Sigmoid colon (tissue), 7 donors: ENCODE data around the gene GAS6. TPM values are rescaled to one million over a fixed set of nuclear protein-coding genes. Genes with fewer than 3 reads are reported as not detected.
"Not testable (repeated sequence)": the region's sequence is repeated elsewhere in the genome, so short reads cannot be mapped to it uniquely, and the experiment has no call there.

Experiments
- DNase-seq: peaks from one replicate; pipeline ENCODE4 v3.0.0-alpha.2; 2019
- H3K27ac ChIP-seq, 4 donors: fragments of 200-600 bp; sonication (generic); one replicate each; pipeline ENCODE4 v1.5.1; 2016 to 2019; ENCODE audit warnings: mild to moderate bottlenecking in 1 of 4
- H3K27me3 ChIP-seq, 3 donors: fragments of 200-600 bp; sonication (generic); one replicate each; pipeline ENCODE4 v1.5.1; 2019; ENCODE audit warnings: mild to moderate bottlenecking in 1 of 3
- H3K36me3 ChIP-seq, 4 donors: fragments of 200-600 bp; sonication (generic); one replicate each; pipeline ENCODE4 v1.5.1; 2016 to 2019
- H3K4me1 ChIP-seq, 4 donors: fragments of 200-600 bp; sonication (generic); one replicate each; pipeline ENCODE4 v1.5.1; 2017 to 2019
- H3K4me3 ChIP-seq, 4 donors: fragments of 200-600 bp; sonication (generic); one replicate each; pipeline ENCODE4 v1.5.1; 2017 to 2019; ENCODE audit warnings: mild to moderate bottlenecking in 2 of 4, moderate library complexity in 1 of 4
- H3K9me3 ChIP-seq, 4 donors: fragments of 200-600 bp in 3 of 4; sonication (generic) in 3 of 4; one replicate each; pipeline versions ENCODE4 v1.5.1 to v1.6.1; 2013 to 2019
- EP300 ChIP-seq, 4 donors: sonication (generic); formaldehyde crosslinking; IDR thresholded peaks; one replicate each; pipeline ENCODE4 v1.6.1; 2017; ENCODE audit warnings: antibody characterized with exemption in 4 of 4
- POLR2A ChIP-seq, 2 donors: fragments of 450-650 bp; IDR thresholded peaks; one replicate each; pipeline ENCODE4 v1.6.1; 2016; ENCODE audit warnings: antibody characterized with exemption in 2 of 2, mild to moderate bottlenecking in 2 of 2, moderate library complexity in 2 of 2
- POLR2AphosphoS5 ChIP-seq, 4 donors: sonication (generic); formaldehyde crosslinking; IDR thresholded peaks; one replicate each; pipeline ENCODE4 v1.6.1; 2017; ENCODE audit warnings: antibody characterized with exemption in 4 of 4
- WGBS, 2 donors: extraction: QIAGEN DNeasy Blood & Tissue Kit; methylation state at CpG; one replicate each; pipeline ENCODE4 v1.1.7; 2013; 5-methylcytosine and 5-hydroxymethylcytosine counted together
- intact Hi-C: fragments of 100-400 bp; cut with DNase I; formaldehyde crosslinking; loops from one replicate; pipeline ENCODE4 v1.15.1; 2023
- polyA plus RNA-seq, 3 donors: library from polyadenylated mRNA; stranded (reverse); fragments of 200-250 nt; gene quantifications; one replicate each; pipeline ENCODE4 v1.2.3, GENCODE V29; 2013
- total RNA-seq, 4 donors: library from RNA; depleted of rRNA; stranded (reverse); fragments of >200 nt; gene quantifications; one replicate each; pipeline ENCODE4 v1.1.0, GENCODE V29; 2016
- TF ChIP-seq, protein P1 (sequence below), 4 experiments: fragments of 450-650 bp in 3 of 4; fragments of 200-600 bp in 1 of 4; IDR thresholded peaks; one replicate each; pipeline ENCODE4 v1.5.1; 2016 to 2019; ENCODE audit warnings: antibody characterized with exemption in 4 of 4, mild to moderate bottlenecking in 3 of 4, moderate library complexity in 2 of 4
- donor health status: healthy with polysubstance abuse.
- donor health status: Bipolar disorder and iron deficiency.
- donor health status: healthy.

Gene GAS6
- total and polyA plus RNA-seq, 7 donors = 27.0 to 105 (median 58.1) TPM

DNA sequence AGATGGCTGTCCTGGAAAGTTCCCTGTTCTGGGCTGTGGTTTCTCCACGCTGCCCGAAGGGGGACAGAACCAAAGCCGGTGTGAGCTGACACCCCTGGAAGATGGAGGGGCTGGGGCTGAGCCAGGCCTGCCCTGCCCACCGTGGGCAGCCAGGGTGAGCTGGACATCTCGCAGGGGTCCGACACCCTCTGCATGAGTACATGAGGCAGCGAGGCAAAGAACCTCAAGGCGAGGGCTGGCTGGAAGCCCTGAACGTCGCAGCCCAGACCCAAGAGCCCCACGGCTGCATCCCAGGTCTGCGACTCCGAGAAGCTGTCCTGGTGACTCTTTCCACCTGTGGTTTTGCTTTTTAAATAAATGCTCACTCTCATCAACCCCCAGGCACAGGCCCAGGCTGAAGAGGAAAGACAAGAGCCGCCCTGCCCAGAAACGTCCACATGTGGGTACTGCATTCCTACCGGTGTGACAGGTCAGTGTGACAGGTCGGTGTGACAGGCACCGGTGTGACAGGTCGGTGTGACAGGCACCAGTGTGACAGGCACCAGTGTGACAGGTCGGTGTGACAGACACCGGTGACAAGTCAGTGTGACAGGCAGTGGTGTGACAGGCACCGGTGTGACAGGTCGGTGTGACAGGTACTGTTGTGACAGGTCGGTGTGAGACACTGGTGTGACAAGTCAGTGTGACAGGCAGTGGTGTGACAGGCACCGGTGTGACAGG, 30.6 kb downstream of the GAS6 start:
- Histone ChIP-seq H3K9me3 (no peaks in the 10 kb centered on the region), H3K36me3 (peaks cover 0 to 40% (median 12%) of the 10 kb centered on the region in 4 donors), H3K27ac (no peak overlapping the region), H3K4me1 (peaks cover 0 to 23% (median 16%) of the 10 kb centered on the region in 4 donors), H3K27me3 (no peaks in the 10 kb centered on the region), H3K4me3 (no peak overlapping the region)
- DNase-seq = no peak
- intact Hi-C loops = no loop called here
- WGBS, 2 donors = 91 to 94% methylated on average over 25 of the region's 25 CpGs
- TF ChIP-seq POLR2AphosphoS5 (IDR thresholded peaks at IDR 0.05) (no peak), EP300 (IDR thresholded peaks at IDR 0.05) (no peak), POLR2A (IDR thresholded peaks at IDR 0.05) (no peak)
- TF ChIP-seq, protein P1, sequence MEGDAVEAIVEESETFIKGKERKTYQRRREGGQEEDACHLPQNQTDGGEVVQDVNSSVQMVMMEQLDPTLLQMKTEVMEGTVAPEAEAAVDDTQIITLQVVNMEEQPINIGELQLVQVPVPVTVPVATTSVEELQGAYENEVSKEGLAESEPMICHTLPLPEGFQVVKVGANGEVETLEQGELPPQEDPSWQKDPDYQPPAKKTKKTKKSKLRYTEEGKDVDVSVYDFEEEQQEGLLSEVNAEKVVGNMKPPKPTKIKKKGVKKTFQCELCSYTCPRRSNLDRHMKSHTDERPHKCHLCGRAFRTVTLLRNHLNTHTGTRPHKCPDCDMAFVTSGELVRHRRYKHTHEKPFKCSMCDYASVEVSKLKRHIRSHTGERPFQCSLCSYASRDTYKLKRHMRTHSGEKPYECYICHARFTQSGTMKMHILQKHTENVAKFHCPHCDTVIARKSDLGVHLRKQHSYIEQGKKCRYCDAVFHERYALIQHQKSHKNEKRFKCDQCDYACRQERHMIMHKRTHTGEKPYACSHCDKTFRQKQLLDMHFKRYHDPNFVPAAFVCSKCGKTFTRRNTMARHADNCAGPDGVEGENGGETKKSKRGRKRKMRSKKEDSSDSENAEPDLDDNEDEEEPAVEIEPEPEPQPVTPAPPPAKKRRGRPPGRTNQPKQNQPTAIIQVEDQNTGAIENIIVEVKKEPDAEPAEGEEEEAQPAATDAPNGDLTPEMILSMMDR (IDR thresholded peaks at IDR 0.05) = no peak

GRCh38 chr13:113832631-113833030, 31.2 kb downstream of the GAS6 start:
- Histone ChIP-seq H3K4me1 (peaks cover 0 to 16% (median 10%) of the 10 kb centered on the region in 4 donors), H3K9me3 (no peaks in the 10 kb centered on the region), H3K36me3 (peaks cover 0 to 46% (median 13%) of the 10 kb centered on the region in 4 donors), H3K4me3 (no peak overlapping the region), H3K27me3 (no peaks in the 10 kb centered on the region), H3K27ac (no peak overlapping the region)
- WGBS, 2 donors = 92 to 95% methylated on average over 23 of the region's 23 CpGs
- DNase-seq = no peak
- intact Hi-C loops = no loop called here
- no peak for TF ChIP-seq POLR2A (IDR thresholded peaks at IDR 0.05)
- no peak for TF ChIP-seq EP300 (IDR thresholded peaks at IDR 0.05)
- TF ChIP-seq POLR2AphosphoS5 (IDR thresholded peaks at IDR 0.05) = no peak
- TF ChIP-seq, protein P1 (IDR thresholded peaks at IDR 0.05) = no peak

DNA sequence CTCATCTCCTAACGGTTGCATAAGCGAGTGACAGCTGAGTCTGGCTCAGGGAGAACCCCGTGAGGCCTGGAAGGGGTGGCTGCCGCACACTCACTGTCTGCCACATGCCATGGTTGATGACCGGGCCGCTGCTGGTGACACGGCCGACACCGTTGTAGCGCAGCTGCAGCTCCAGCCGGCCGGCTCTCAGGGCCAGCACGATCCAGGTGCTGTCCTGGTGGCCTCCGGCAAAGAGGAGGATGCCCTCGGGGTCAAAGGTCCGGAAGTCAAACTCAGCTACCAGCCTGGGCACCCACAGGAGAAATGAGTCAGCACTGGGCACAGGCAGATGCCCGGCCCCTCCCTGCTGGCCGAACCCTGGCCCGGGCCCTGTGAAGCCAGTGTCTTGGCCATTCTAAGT, 31.7 kb downstream of the GAS6 start:
- H3K9me3 ChIP-seq = no peaks in the 10 kb centered on the region
- 85 to 93% methylated on average over 19 of the region's 19 CpGs for WGBS, 2 donors
- H3K4me1 ChIP-seq = peaks cover 0 to 12% (median 5%) of the 10 kb centered on the region in 4 donors
- intact Hi-C loops = no loop called here
- H3K4me3 ChIP-seq = no peak overlapping the region
- no peaks in the 10 kb centered on the region for H3K27me3 ChIP-seq
- peaks cover 0 to 50% (median 17%) of the 10 kb centered on the region in 4 donors for H3K36me3 ChIP-seq
- DNase-seq = no peak
- no peak overlapping the region for H3K27ac ChIP-seq
- TF ChIP-seq POLR2A (IDR thresholded peaks at IDR 0.05) (no peak), POLR2AphosphoS5 (IDR thresholded peaks at IDR 0.05) (no peak), EP300 (IDR thresholded peaks at IDR 0.05) (no peak)
- TF ChIP-seq, protein P1 (IDR thresholded peaks at IDR 0.05) = no peak

DNA sequence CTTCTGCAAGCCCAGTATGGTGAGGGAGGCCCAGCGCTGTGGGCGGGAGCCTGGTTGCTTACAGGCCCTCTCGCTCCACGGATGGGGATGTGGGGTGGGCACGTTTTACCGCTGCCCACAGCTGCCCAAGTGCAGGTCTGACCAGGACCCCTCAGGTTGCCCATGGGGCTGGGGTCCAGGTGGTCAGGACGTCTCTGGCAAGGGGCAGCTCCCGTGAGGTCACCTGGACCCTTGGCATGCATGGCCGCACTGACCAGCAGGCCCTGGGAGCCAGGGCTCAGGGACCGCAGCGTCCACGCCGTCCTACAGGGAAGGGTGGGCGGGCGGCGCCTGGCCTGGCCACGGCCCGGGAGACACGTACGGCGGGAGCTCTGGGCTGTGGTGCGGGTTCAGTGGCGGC, 32.8 kb downstream of the GAS6 start:
- TF ChIP-seq POLR2A (IDR thresholded peaks at IDR 0.05) (no peak), POLR2AphosphoS5 (IDR thresholded peaks at IDR 0.05) (no peak), EP300 (IDR thresholded peaks at IDR 0.05) (no peak)
- TF ChIP-seq, protein P1 (IDR thresholded peaks at IDR 0.05) = no peak
- no peaks in the 10 kb centered on the region for H3K27me3 ChIP-seq
- no peak overlapping the region for H3K4me3 ChIP-seq
- no peak for DNase-seq
- H3K4me1 ChIP-seq = peaks cover 0 to 6% (median 0%) of the 10 kb centered on the region in 4 donors
- 92 to 93% methylated on average over 23 of the region's 23 CpGs for WGBS, 2 donors
- intact Hi-C loops = no loop called here
- H3K27ac ChIP-seq = no peak overlapping the region
- no peaks in the 10 kb centered on the region for H3K9me3 ChIP-seq
- H3K36me3 ChIP-seq = peaks cover 0 to 59% (median 24%) of the 10 kb centered on the region in 4 donors

DNA sequence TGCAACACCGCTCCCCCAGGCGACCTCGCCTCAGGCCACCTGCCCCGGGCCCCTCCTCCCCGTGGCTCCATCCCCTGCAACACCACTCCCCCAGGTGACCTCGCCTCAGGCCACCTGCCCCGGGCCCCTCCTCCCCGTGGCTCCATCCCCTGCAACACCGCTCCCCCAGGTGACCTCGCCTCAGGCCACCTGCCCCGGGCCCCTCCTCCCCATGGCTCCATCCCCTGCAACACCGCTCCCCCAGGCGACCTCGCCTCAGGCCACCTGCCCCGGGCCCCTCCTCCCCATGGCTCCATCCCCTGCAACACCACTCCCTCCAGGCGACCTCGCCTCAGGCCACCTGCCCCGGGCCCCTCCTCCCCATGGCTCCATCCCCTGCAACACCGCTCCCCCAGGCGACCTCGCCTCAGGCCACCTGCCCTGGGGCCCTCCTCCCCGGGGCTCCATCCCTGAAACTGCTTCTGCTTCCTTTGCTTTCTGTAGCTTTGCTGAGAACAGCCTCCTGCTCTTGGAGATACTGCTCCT, 33.4 kb downstream of the GAS6 start:
- H3K9me3 ChIP-seq, H3K27me3 ChIP-seq, H3K4me1 ChIP-seq, H3K4me3 ChIP-seq, H3K27ac ChIP-seq, DNase-seq, intact Hi-C loops: not testable (repeated sequence)
- 72 to 84% methylated on average over 22 of the region's 22 CpGs for WGBS, 2 donors
- H3K36me3 ChIP-seq = peaks cover 0 to 64% (median 26%) of the 10 kb centered on the region in 4 donors
